ENCODE data around the gene PRR9.

Gene PRR9

GRCh38 chr1:153262462-153263157 lies 45.2 kb downstream of the PRR9 start:
- DNase-seq (ENCODE audit: extremely low read depth, low read depth), result no peak
- TF ChIP-seq CTCF (IDR thresholded peaks at IDR 0.05; ENCODE audit: low read depth, low read length), result no peak

GRCh38 chr1:153265457-153265856 lies 48.1 kb downstream of the PRR9 start:
- TF ChIP-seq CTCF (IDR thresholded peaks at IDR 0.05; ENCODE audit: low read depth, low read length), result no peak
- DNase-seq (ENCODE audit: extremely low read depth, low read depth), result no peak

All from AG09319 (cell line).